Left ventricle myocardium inferior (tissue), 1 donor: Measurements from ENCODE around the gene CAPZA1. TPM values are rescaled to one million over a fixed set of nuclear protein-coding genes. Genes with fewer than 3 reads are reported as not detected.
"Not testable (repeated sequence)": the region's sequence is repeated elsewhere in the genome, so short reads cannot be mapped to it uniquely, and the experiment has no call there.

Experiments
- DNase-seq: peaks from one replicate; pipeline ENCODE4 v3.0.0-alpha.2; 2020
- H3K27ac ChIP-seq: fragments of 200-600 bp; replicated peaks from 2 replicates; pipeline ENCODE4 v1.8.0; 2021
- H3K27me3 ChIP-seq: fragments of 200-600 bp; 2 replicates; pipeline ENCODE4 v1.8.0; 2021; ENCODE audit warnings: low read depth
- H3K36me3 ChIP-seq: fragments of 200-600 bp; 2 replicates; pipeline ENCODE4 v1.8.0; 2021
- H3K4me1 ChIP-seq: fragments of 200-600 bp; 2 replicates; pipeline ENCODE4 v1.8.0; 2021
- H3K4me3 ChIP-seq: fragments of 200-600 bp; 2 replicates; pipeline ENCODE4 v1.8.0; 2021; ENCODE audit warnings: mild to moderate bottlenecking, moderate library complexity
- H3K9me3 ChIP-seq: fragments of 200-600 bp; replicated peaks from 2 replicates; pipeline ENCODE4 v1.8.0; 2021
- intact Hi-C: fragments of 100-400 bp; cut with micrococcal nuclease; formaldehyde crosslinking; loops from one replicate; pipeline ENCODE4 v1.11.0; 2022
- total RNA-seq: library from RNA; stranded (reverse); fragmentation: NEBNext Ultra II Directional; extraction: Animal tissue kit (Norgen Biotek cat#: 25700); gene quantifications from one replicate; pipeline ENCODE4 v1.2.1, GENCODE V29; 2021
- TF ChIP-seq, protein P1 (sequence below): fragments of 200-600 bp; IDR thresholded peaks from 2 replicates; pipeline ENCODE4 v1.8.0; 2021; ENCODE audit warnings: antibody characterized with exemption, mild to moderate bottlenecking, borderline replicate concordance
- donor health status: DM: no; HTN: yes; CAD: no; lungs with severe emphysema.

Gene CAPZA1
- total RNA-seq, 1 donor from 2014 or later: 24.6 TPM

DNA sequence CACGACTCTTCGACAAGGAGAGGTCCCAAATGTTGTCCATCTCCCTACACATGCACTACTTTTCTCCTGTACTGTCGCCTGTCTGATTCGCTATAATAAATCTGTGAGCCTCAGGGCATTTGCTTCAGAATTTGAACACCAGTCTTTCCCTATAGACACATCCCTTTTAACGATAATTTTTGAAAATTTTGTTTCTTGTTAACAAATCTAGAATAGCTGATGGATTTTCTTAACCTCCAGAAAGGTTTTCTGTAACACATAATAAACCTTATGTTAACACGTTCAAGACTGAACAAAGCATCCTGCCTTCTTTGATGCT, 704 bp downstream of the CAPZA1 start:
- H3K27ac ChIP-seq: peak overlapping the region; percentile 99
- H3K9me3 ChIP-seq: no peaks in the 10 kb centered on the region
- H3K27me3 ChIP-seq: no peaks in the 10 kb centered on the region
- no peak for DNase-seq
- peaks cover 12% of the 10 kb centered on the region for H3K36me3 ChIP-seq
- H3K4me3 ChIP-seq: peak overlapping the region; percentile 90
- intact Hi-C loops: no loop called here
- TF ChIP-seq, protein P1, sequence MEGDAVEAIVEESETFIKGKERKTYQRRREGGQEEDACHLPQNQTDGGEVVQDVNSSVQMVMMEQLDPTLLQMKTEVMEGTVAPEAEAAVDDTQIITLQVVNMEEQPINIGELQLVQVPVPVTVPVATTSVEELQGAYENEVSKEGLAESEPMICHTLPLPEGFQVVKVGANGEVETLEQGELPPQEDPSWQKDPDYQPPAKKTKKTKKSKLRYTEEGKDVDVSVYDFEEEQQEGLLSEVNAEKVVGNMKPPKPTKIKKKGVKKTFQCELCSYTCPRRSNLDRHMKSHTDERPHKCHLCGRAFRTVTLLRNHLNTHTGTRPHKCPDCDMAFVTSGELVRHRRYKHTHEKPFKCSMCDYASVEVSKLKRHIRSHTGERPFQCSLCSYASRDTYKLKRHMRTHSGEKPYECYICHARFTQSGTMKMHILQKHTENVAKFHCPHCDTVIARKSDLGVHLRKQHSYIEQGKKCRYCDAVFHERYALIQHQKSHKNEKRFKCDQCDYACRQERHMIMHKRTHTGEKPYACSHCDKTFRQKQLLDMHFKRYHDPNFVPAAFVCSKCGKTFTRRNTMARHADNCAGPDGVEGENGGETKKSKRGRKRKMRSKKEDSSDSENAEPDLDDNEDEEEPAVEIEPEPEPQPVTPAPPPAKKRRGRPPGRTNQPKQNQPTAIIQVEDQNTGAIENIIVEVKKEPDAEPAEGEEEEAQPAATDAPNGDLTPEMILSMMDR: no peak
- H3K4me1 ChIP-seq: peaks cover 85% of the 10 kb centered on the region

DNA sequence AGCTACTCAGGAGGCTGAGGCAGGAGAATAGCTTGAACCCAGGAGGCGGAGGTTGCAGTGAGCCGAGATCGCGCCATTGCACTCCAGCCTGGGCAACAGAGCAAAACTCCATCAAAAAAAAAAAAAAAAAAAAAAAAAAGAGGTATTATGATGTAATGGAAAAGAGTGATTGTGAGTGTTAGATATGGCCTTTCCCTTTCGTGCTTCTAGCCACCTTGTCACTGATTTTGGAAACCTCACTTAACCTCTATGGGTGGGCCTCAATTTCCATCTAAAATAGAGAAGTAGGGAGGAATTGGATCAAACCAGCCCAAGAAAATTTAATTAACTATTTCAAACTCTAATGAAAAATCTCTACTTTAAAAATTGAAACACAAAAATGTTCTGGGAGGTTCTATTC, 4.9 kb downstream of the CAPZA1 start:
- DNase-seq, H3K4me3 ChIP-seq, H3K27me3 ChIP-seq, H3K27ac ChIP-seq, intact Hi-C loops, H3K9me3 ChIP-seq, H3K36me3 ChIP-seq: not testable (repeated sequence)
- H3K4me1 ChIP-seq: peaks cover 90% of the 10 kb centered on the region

DNA sequence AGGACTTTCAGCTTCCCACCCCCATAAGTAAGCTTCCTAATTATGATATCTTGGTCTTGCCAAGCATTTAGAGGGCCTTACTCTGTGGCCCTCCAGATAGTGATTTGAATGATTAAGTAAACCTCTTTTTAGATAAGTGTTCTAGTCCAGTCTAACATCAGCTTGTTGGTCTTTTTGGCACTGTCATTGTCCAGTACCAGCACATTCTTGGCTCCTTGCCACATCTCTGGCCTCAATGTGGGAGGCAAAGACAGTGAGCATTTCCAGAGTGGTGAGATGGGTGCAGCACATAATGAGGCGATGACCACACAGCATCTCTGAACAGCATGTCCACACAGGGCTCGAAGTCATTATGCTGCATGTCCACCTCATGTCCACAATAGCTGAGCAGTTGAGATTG, 6.1 kb downstream of the CAPZA1 start:
- intact Hi-C loops: no loop called here
- DNase-seq: no peak
- TF ChIP-seq, protein P1: no peak
- no peaks in the 10 kb centered on the region for H3K36me3 ChIP-seq
- H3K4me1 ChIP-seq: peaks cover 88% of the 10 kb centered on the region
- H3K27me3 ChIP-seq: no peaks in the 10 kb centered on the region
- H3K27ac ChIP-seq: no peak overlapping the region
- no peak overlapping the region for H3K4me3 ChIP-seq
- no peaks in the 10 kb centered on the region for H3K9me3 ChIP-seq

DNA sequence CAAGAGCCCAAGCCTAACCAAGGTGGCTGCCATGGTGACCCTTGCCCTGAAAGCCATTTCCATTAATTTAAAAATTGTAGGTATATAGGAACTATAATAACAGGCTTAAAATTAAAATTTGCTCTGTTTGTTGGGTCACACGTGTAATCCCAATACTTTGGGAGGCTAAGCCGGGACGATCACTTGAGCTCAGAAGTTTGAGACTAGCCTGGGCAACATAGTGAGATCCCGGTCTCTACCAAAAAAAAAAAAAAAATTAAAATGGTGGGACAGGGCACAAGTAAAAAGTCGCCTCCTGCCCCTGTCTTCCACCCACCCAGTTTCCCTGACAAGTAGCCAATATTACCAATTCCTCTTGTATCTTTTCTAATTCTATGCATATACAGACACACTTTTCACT, 6.6 kb downstream of the CAPZA1 start:
- Histone ChIP-seq H3K9me3 (no peaks in the 10 kb centered on the region), H3K4me3 (no peak overlapping the region), H3K4me1 (peaks cover 88% of the 10 kb centered on the region), H3K27ac (no peak overlapping the region), H3K36me3 (no peaks in the 10 kb centered on the region), H3K27me3 (no peaks in the 10 kb centered on the region)
- no peak for DNase-seq
- TF ChIP-seq, protein P1: no peak
- intact Hi-C loops: no loop called here

DNA sequence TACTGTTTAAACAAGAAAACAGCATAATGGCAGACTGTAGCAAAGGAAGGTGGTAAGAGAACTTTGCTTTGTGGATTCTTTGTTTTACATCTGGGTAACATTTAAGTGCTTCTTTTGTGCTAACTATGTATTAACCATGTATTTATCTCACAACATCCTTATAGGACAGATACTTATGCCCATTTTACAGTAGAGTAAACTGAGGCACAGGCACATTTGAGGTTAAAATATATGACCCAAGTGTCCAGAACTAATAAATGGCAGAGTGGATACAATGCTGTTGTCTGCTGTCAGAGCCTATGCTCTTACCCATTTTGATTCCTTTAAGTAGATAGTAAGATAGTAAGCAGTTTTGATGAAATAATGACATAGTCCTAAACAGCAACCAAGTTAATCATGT, 7.3 kb downstream of the CAPZA1 start:
- H3K27ac ChIP-seq: no peak overlapping the region
- no peaks in the 10 kb centered on the region for H3K27me3 ChIP-seq
- TF ChIP-seq, protein P1: no peak
- H3K9me3 ChIP-seq: no peaks in the 10 kb centered on the region
- no peaks in the 10 kb centered on the region for H3K36me3 ChIP-seq
- peaks cover 88% of the 10 kb centered on the region for H3K4me1 ChIP-seq
- H3K4me3 ChIP-seq: no peak overlapping the region
- DNase-seq: no peak
- intact Hi-C loops: no loop called here

DNA sequence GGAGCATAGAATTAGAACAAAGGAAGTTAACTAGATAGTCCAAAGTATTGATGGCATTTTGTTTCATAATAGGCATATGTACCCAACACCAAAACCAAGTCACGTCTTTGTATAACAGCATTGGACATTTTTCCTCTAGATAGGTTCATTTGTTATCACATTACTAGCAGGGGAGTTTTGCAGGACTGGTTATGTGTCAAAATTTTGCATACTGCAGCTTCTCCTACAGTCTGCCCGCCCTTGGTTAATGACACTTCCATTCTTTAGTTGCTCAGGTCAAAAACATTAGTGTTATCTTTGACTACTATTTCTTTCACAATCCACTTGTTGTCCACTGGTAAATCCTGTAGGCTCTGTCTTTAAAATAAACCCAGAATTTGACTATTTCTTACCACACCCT, 8.9 kb downstream of the CAPZA1 start:
- peaks cover 82% of the 10 kb centered on the region for H3K4me1 ChIP-seq
- intact Hi-C loops: no loop called here

More for the DNA sequence above, 8.9 kb downstream of the CAPZA1 start:
- Histone ChIP-seq H3K36me3 (no peaks in the 10 kb centered on the region), H3K27me3 (no peaks in the 10 kb centered on the region), H3K27ac (no peak overlapping the region), H3K4me3 (no peak overlapping the region), H3K9me3 (no peaks in the 10 kb centered on the region)
- DNase-seq: no peak
- TF ChIP-seq, protein P1: no peak
